ENCODE measurements around the gene ZNF507. TPM values are rescaled to one million over a fixed set of nuclear protein-coding genes. Genes with fewer than 3 reads are reported as not detected.
A peak's percentile ranks its signal among the peaks of the same experiment; 100 is the strongest.

ZNF507 gene
- 6.2 and 8.3 TPM in 2 replicates for total RNA-seq (2014; rRNA removed; shearing (Covaris generic))

GRCh38 chr19:32345261-32346207 is at the start of gene ZNF507:
TSS of gene ZNF507 (plus strand) at chr19:32345610. CDS start at chr19:32352831, 7,221 bp downstream.
- Histone ChIP-seq H3K27me3 (ENCODE audit: control insufficient read depth, insufficient read depth, low read length) (no peaks in the 10 kb centered on the region), H3K4me3 (ENCODE audit: insufficient read depth, low read depth, low read length) (peak within 1 kb of the TSS; percentile 89), H3K36me3 (replicated peaks; ENCODE audit: control insufficient read depth, insufficient read depth, low read length) (peaks cover 5% of the 10 kb centered on the region)
- DNase-seq, result peak; percentile 98

GRCh38 chr19:32296694-32297093 is 48.7 kb upstream of the ZNF507 start:
- no peak for DNase-seq

GRCh38 chr19:32302778-32303177 is 42.6 kb upstream of the ZNF507 start:
- no peak for DNase-seq
- no peaks in the 10 kb centered on the region for H3K27me3 ChIP-seq (ENCODE audit: control insufficient read depth, insufficient read depth, low read length)
- H3K4me3 ChIP-seq (ENCODE audit: insufficient read depth, low read depth, low read length), result no peak overlapping the region
- H3K36me3 ChIP-seq (replicated peaks; ENCODE audit: control insufficient read depth, insufficient read depth, low read length), result no peaks in the 10 kb centered on the region

More at GRCh38 chr19:32296694-32297093, 48.7 kb upstream of the ZNF507 start:
- Histone ChIP-seq H3K36me3 (replicated peaks; ENCODE audit: control insufficient read depth, insufficient read depth, low read length) (no peaks in the 10 kb centered on the region), H3K4me3 (ENCODE audit: insufficient read depth, low read depth, low read length) (no peak overlapping the region), H3K27me3 (ENCODE audit: control insufficient read depth, insufficient read depth, low read length) (no peaks in the 10 kb centered on the region)

GRCh38 chr19:32303193-32303592 is 42.2 kb upstream of the ZNF507 start:
- H3K27me3 ChIP-seq (ENCODE audit: control insufficient read depth, insufficient read depth, low read length), result no peaks in the 10 kb centered on the region
- no peak for DNase-seq
- H3K4me3 ChIP-seq (ENCODE audit: insufficient read depth, low read depth, low read length), result no peak overlapping the region
- H3K36me3 ChIP-seq (replicated peaks; ENCODE audit: control insufficient read depth, insufficient read depth, low read length), result no peaks in the 10 kb centered on the region

- DNase-seq, result no peak
- Histone ChIP-seq H3K36me3 (replicated peaks; ENCODE audit: control insufficient read depth, insufficient read depth, low read length) (no peaks in the 10 kb centered on the region), H3K4me3 (ENCODE audit: insufficient read depth, low read depth, low read length) (no peak overlapping the region), H3K27me3 (ENCODE audit: control insufficient read depth, insufficient read depth, low read length) (no peaks in the 10 kb centered on the region)
These were observed 37.8 kb upstream of the ZNF507 start for GRCh38 chr19:32307591-32307990.

GRCh38 chr19:32308431-32309077 is 36.9 kb upstream of the ZNF507 start:
- no peak for DNase-seq
- H3K36me3 ChIP-seq (replicated peaks; ENCODE audit: control insufficient read depth, insufficient read depth, low read length), result no peaks in the 10 kb centered on the region
- no peak overlapping the region for H3K4me3 ChIP-seq (ENCODE audit: insufficient read depth, low read depth, low read length)
- H3K27me3 ChIP-seq (ENCODE audit: control insufficient read depth, insufficient read depth, low read length), result no peaks in the 10 kb centered on the region

GRCh38 chr19:32309711-32310390 is 35.6 kb upstream of the ZNF507 start:
- DNase-seq, result no peak
- no peaks in the 10 kb centered on the region for H3K36me3 ChIP-seq (replicated peaks; ENCODE audit: control insufficient read depth, insufficient read depth, low read length)
- H3K27me3 ChIP-seq (ENCODE audit: control insufficient read depth, insufficient read depth, low read length), result no peaks in the 10 kb centered on the region
- no peak overlapping the region for H3K4me3 ChIP-seq (ENCODE audit: insufficient read depth, low read depth, low read length)

- Histone ChIP-seq H3K36me3 (replicated peaks; ENCODE audit: control insufficient read depth, insufficient read depth, low read length) (no peaks in the 10 kb centered on the region), H3K4me3 (ENCODE audit: insufficient read depth, low read depth, low read length) (no peak overlapping the region), H3K27me3 (ENCODE audit: control insufficient read depth, insufficient read depth, low read length) (no peaks in the 10 kb centered on the region)
- DNase-seq, result no peak
These were observed 34.0 kb upstream of the ZNF507 start for GRCh38 chr19:32311371-32311770.

- Histone ChIP-seq H3K36me3 (replicated peaks; ENCODE audit: control insufficient read depth, insufficient read depth, low read length) (no peaks in the 10 kb centered on the region), H3K4me3 (ENCODE audit: insufficient read depth, low read depth, low read length) (no peak overlapping the region), H3K27me3 (ENCODE audit: control insufficient read depth, insufficient read depth, low read length) (no peaks in the 10 kb centered on the region)
- no peak for DNase-seq
These were observed 31.7 kb upstream of the ZNF507 start for GRCh38 chr19:32313569-32314265.

- H3K4me3 ChIP-seq (ENCODE audit: insufficient read depth, low read depth, low read length), result no peak overlapping the region
- no peaks in the 10 kb centered on the region for H3K36me3 ChIP-seq (replicated peaks; ENCODE audit: control insufficient read depth, insufficient read depth, low read length)
- no peaks in the 10 kb centered on the region for H3K27me3 ChIP-seq (ENCODE audit: control insufficient read depth, insufficient read depth, low read length)
- DNase-seq, result peak; percentile 52
These were observed 29.4 kb upstream of the ZNF507 start for GRCh38 chr19:32316034-32316433.

- H3K4me3 ChIP-seq (ENCODE audit: insufficient read depth, low read depth, low read length), result no peak overlapping the region
- no peaks in the 10 kb centered on the region for H3K36me3 ChIP-seq (replicated peaks; ENCODE audit: control insufficient read depth, insufficient read depth, low read length)
- H3K27me3 ChIP-seq (ENCODE audit: control insufficient read depth, insufficient read depth, low read length), result no peaks in the 10 kb centered on the region
- no peak for DNase-seq
These were observed 28.3 kb upstream of the ZNF507 start for GRCh38 chr19:32317086-32317485.

- peak; percentile 78 for DNase-seq
These were observed 26.4 kb upstream of the ZNF507 start for GRCh38 chr19:32318884-32319520.

GRCh38 chr19:32322541-32322940 is 22.9 kb upstream of the ZNF507 start:
- Histone ChIP-seq H3K4me3 (ENCODE audit: insufficient read depth, low read depth, low read length) (no peak overlapping the region), H3K27me3 (ENCODE audit: control insufficient read depth, insufficient read depth, low read length) (no peaks in the 10 kb centered on the region), H3K36me3 (replicated peaks; ENCODE audit: control insufficient read depth, insufficient read depth, low read length) (no peaks in the 10 kb centered on the region)
- no peak for DNase-seq

More at GRCh38 chr19:32318884-32319520, 26.4 kb upstream of the ZNF507 start:
- no peak overlapping the region for H3K4me3 ChIP-seq (ENCODE audit: insufficient read depth, low read depth, low read length)
- H3K36me3 ChIP-seq (replicated peaks; ENCODE audit: control insufficient read depth, insufficient read depth, low read length), result no peaks in the 10 kb centered on the region
- H3K27me3 ChIP-seq (ENCODE audit: control insufficient read depth, insufficient read depth, low read length), result no peaks in the 10 kb centered on the region

All from H7 (cell line).